ENCODE results near the gene PCSK4.
"Not testable (repeated sequence)": the region's sequence is repeated elsewhere in the genome, so short reads cannot be mapped to it uniquely, and the experiment has no call there.

The PCSK4 gene

GRCh38 chr19:1505991-1506881, 16.1 kb upstream of the PCSK4 start:
- DNase-seq (ENCODE audit: extremely low spot score, insufficient read length, low read depth) (no peak), FAIRE-seq (no peak)

- FAIRE-seq, result no peak
- DNase-seq (ENCODE audit: extremely low spot score, insufficient read length, low read depth), result no peak
Observed at GRCh38 chr19:1505012-1505411, 14.9 kb upstream of the PCSK4 start.

GRCh38 chr19:1503925-1504773, 14.0 kb upstream of the PCSK4 start:
- no peak for FAIRE-seq
- no peak for DNase-seq (ENCODE audit: extremely low spot score, insufficient read length, low read depth)

- FAIRE-seq (no peak), DNase-seq (ENCODE audit: extremely low spot score, insufficient read length, low read depth) (no peak)
Observed at GRCh38 chr19:1503089-1503924, 13.2 kb upstream of the PCSK4 start.

GRCh38 chr19:1502433-1503088, 12.4 kb upstream of the PCSK4 start:
- no peak for FAIRE-seq
- DNase-seq (ENCODE audit: extremely low spot score, insufficient read length, low read depth), result no peak

GRCh38 chr19:1501200-1501595, 11.0 kb upstream of the PCSK4 start:
- FAIRE-seq (no peak), DNase-seq (ENCODE audit: extremely low spot score, insufficient read length, low read depth) (no peak)

- FAIRE-seq; DNase-seq (ENCODE audit: extremely low spot score, insufficient read length, low read depth): not testable (repeated sequence)
Observed at GRCh38 chr19:1499231-1499630, 9.1 kb upstream of the PCSK4 start.

GRCh38 chr19:1497578-1498235, 7.6 kb upstream of the PCSK4 start:
- DNase-seq (ENCODE audit: extremely low spot score, insufficient read length, low read depth), result no peak
- no peak for FAIRE-seq

GRCh38 chr19:1496714-1497577, 6.8 kb upstream of the PCSK4 start:
- FAIRE-seq (no peak), DNase-seq (ENCODE audit: extremely low spot score, insufficient read length, low read depth) (no peak)

GRCh38 chr19:1495799-1496713, 5.9 kb upstream of the PCSK4 start:
- FAIRE-seq, result no peak
- no peak for DNase-seq (ENCODE audit: extremely low spot score, insufficient read length, low read depth)

- FAIRE-seq (no peak), DNase-seq (ENCODE audit: extremely low spot score, insufficient read length, low read depth) (no peak)
Observed at GRCh38 chr19:1495051-1495798, 5.1 kb upstream of the PCSK4 start.

- no peak for FAIRE-seq
- no peak for DNase-seq (ENCODE audit: extremely low spot score, insufficient read length, low read depth)
Observed at GRCh38 chr19:1494115-1494815, 4.1 kb upstream of the PCSK4 start.

- DNase-seq (ENCODE audit: extremely low spot score, insufficient read length, low read depth) (no peak), FAIRE-seq (no peak)
Observed at GRCh38 chr19:1492474-1493006, 2.4 kb upstream of the PCSK4 start.

- no peak for DNase-seq (ENCODE audit: extremely low spot score, insufficient read length, low read depth)
- FAIRE-seq, result no peak
Observed at GRCh38 chr19:1491849-1492170, 1.7 kb upstream of the PCSK4 start.

GRCh38 chr19:1491114-1491848, 1.1 kb upstream of the PCSK4 start, which contains the start of gene REEP6:
Gene REEP6, plus strand, starts transcription at chr19:1491181. Its CDS starts 89 bp downstream, at chr19:1491270.
- FAIRE-seq (no peak), DNase-seq (ENCODE audit: extremely low spot score, insufficient read length, low read depth) (no peak)

Measured in GM18507 (cell line).